Subcutaneous abdominal adipose tissue (tissue), 5 donors: Measurements from ENCODE around the gene REEP2.

Source experiments
- H3K27ac ChIP-seq: one replicate; pipeline ENCODE4 v1.7.0; 2013; ENCODE audit warnings: low read depth, mild to moderate bottlenecking, inconsistent platforms, low read length, moderate library complexity
- H3K27me3 ChIP-seq, 5 donors: one replicate each; pipeline ENCODE4 v1.7.0; 2013; ENCODE audit warnings: low read length in 5 of 5, inconsistent platforms in 1 of 5; ENCODE audit not compliant: control insufficient read depth in 5 of 5, insufficient read depth in 4 of 5
- H3K36me3 ChIP-seq, 5 donors: one replicate each; pipeline ENCODE4 v1.7.0; 2013; ENCODE audit warnings: low read length in 5 of 5; ENCODE audit not compliant: control insufficient read depth in 5 of 5, insufficient read depth in 5 of 5
- H3K4me1 ChIP-seq, 5 donors: one replicate each; pipeline ENCODE4 v1.7.0; 2013; ENCODE audit warnings: low read length in 5 of 5, mild to moderate bottlenecking in 3 of 5, moderate library complexity in 1 of 5; ENCODE audit not compliant: control insufficient read depth in 5 of 5, insufficient read depth in 5 of 5
- H3K4me3 ChIP-seq, 5 donors: one replicate each; pipeline ENCODE4 v1.7.0; 2013; ENCODE audit warnings: low read length in 5 of 5, low read depth in 1 of 5
- H3K9ac ChIP-seq, 5 donors: one replicate each; pipeline ENCODE4 v1.7.0; 2013; ENCODE audit warnings: low read length in 5 of 5, mild to moderate bottlenecking in 4 of 5, moderate library complexity in 3 of 5
- H3K9me3 ChIP-seq, 5 donors: one replicate each; pipeline ENCODE4 v1.7.0; 2013; ENCODE audit warnings: low read length in 5 of 5; ENCODE audit not compliant: control insufficient read depth in 5 of 5
- donor health status: healthy.
- donor health status: healthy.
- donor health status: healthy.
- donor health status: healthy.
- donor health status: healthy.

Gene REEP2

DNA sequence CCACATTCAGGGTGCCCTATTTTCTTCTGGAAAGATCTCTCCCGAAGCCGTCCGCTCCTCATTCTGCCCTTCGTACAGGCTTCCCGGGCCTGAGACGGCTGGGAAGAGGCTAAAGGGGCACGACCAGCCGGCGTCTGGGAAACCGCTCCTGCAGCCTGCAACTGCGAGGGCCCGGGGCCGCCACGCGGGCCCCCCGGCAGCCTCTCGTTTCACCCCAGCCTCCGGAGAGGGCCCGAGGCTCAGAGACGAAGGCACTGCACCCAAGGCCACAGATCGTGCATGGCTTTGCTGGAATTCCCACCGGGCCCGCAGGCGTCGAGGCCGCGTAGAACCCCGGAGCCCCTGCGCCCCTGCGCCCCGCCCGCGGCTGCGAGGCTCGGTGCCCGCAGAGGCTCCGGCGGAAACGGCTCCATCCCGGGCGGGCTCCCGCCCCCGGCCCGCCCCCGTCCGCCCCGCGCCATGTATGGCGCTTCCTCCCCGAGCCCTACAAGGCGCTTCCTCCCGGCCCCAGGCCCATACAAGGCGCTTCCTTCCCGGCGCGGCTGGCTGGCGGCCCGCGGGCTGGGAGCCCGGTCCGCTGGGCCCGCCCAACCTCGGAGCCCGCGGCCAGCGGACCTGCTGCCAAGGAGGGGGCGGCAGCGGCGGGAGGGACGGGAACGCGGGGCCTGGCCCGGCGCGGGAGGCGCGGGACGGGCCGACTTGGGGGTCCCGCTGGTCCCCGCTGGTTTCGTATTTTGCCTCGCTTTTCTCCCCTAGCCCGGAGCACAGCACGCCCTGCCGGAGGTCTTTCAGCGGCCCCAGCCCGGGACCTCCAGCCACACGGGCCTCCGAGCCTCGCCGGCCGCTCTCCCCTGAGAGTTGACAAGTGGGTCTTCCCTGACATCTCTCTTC, 53.1 kb downstream of the REEP2 start:
- Histone ChIP-seq H3K27me3 (peaks cover 11 to 21% (median 17%) of the 10 kb centered on the region in 5 donors), H3K36me3 (no peaks in the 10 kb centered on the region), H3K4me3 (peak overlapping the region; percentile 63 to 74 (median 70)), H3K9ac (peak overlapping the region in 4 of 5 donors; percentile 59 to 77 (median 68)), H3K4me1 (peaks cover 4 to 30% (median 19%) of the 10 kb centered on the region in 5 donors), H3K27ac (no peak overlapping the region), H3K9me3 (no peaks in the 10 kb centered on the region)

DNA sequence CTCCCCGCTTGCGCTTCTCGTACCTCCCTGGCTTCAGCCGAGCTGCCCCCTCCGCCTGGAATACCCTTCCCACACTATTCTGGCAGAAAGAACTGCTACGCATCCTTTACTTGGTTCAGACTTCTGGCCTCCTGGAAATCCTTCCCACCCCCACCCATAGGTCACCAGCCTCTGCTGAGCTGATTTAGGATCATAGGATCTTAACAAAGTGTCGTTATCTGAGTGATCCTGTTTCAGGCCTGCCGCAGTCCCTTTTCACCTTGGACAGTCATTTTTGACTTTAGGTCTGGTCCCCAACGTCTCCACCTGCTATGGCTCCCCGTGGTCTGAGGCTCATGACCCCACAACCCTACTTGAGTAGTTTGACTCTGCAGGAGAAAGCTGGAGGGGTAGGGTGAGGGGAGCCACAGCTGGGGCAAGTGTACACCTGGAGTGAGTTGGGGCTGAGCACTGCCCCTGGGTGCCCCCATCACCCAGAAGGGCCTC, 53.7 kb downstream of the REEP2 start:
- H3K27me3 ChIP-seq = peaks cover 11 to 21% (median 17%) of the 10 kb centered on the region in 5 donors
- H3K27ac ChIP-seq = no peak overlapping the region
- peak overlapping the region in 4 of 5 donors; percentile 59 to 77 (median 68) for H3K9ac ChIP-seq
- peaks cover 4 to 30% (median 19%) of the 10 kb centered on the region in 5 donors for H3K4me1 ChIP-seq
- H3K36me3 ChIP-seq = no peaks in the 10 kb centered on the region
- no peaks in the 10 kb centered on the region for H3K9me3 ChIP-seq
- H3K4me3 ChIP-seq = peak overlapping the region; percentile 56 to 71 (median 64)

DNA sequence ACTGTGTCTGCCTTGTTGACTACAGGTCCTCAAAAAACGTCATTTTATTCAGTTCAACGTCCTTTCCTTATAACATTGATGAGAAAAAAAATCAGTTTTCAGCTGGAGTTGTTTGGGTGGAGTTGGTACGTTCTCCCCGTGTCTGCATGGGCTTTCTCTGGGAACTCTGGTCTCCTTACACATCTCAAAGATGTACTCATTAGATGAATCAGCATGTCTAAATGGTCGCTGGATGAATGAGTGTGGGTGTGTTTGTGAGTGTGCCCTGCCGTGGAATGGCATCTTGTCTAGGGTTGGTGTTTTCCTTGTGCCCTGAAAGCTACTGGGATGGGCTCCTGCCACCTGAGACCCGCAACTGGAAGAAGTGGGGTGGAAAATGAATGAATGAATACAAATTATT, 56.5 kb downstream of the REEP2 start:
- no peak overlapping the region for H3K9ac ChIP-seq
- H3K36me3 ChIP-seq = no peaks in the 10 kb centered on the region
- no peak overlapping the region for H3K27ac ChIP-seq
- peaks cover 7 to 11% (median 10%) of the 10 kb centered on the region in 5 donors for H3K27me3 ChIP-seq
- no peaks in the 10 kb centered on the region for H3K9me3 ChIP-seq
- H3K4me1 ChIP-seq = peaks cover 4 to 30% (median 19%) of the 10 kb centered on the region in 5 donors
- no peak overlapping the region for H3K4me3 ChIP-seq
